ENCODE results near the gene ZFHX3.

The ZFHX3 gene

DNA sequence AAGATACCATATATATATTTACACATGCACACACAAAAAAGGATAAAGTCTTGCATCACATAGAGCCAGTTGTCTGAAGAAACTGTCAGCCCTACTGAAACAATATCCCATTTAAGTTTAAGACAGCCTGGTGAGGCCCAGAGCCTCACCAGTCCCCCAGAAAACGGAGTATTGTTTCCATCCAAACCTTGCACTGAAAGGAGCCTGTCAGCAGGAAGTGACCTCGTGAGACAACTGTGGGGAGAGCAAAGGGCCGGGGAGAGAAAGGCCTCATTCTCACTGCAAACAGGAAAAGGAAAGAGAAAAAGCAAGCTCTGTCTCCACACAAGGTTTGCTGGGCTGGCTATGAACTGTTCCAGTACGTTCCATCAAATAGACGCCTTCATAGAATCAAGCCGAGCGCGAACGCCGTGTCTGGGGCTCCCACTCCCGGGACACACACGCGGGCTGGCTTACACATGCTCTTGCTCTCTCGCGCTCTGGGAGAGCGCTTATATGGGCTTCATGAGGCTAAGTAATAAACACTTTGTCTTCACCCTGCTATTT, 44.4 kb upstream of the ZFHX3 start:
- DNase-seq (ENCODE audit: extremely low read depth, low read depth) = no peak
- TF ChIP-seq, protein P1, sequence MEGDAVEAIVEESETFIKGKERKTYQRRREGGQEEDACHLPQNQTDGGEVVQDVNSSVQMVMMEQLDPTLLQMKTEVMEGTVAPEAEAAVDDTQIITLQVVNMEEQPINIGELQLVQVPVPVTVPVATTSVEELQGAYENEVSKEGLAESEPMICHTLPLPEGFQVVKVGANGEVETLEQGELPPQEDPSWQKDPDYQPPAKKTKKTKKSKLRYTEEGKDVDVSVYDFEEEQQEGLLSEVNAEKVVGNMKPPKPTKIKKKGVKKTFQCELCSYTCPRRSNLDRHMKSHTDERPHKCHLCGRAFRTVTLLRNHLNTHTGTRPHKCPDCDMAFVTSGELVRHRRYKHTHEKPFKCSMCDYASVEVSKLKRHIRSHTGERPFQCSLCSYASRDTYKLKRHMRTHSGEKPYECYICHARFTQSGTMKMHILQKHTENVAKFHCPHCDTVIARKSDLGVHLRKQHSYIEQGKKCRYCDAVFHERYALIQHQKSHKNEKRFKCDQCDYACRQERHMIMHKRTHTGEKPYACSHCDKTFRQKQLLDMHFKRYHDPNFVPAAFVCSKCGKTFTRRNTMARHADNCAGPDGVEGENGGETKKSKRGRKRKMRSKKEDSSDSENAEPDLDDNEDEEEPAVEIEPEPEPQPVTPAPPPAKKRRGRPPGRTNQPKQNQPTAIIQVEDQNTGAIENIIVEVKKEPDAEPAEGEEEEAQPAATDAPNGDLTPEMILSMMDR (IDR thresholded peaks at IDR 0.05; ENCODE audit: low read depth, low read length) = no peak

DNA sequence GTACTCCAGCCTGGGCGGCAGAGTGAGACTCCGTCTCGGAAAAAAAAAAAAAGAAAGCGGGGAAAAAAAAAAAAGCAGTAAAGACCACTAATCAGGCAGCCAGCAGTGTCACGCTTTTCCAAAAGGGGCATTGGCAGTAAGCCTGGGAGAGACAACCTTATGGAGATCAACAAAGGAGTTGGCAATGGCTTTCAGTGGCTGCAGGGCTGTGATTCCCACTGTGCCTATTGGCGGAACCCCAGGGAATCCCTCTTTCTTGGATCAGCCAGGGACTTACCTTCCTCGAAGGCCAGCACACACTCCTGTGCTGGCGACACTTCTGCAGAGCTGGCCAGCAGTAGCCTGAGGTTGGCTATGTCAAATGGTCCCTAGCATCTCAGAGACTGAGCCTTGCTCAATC, 43.2 kb upstream of the ZFHX3 start:
- TF ChIP-seq, protein P1 (IDR thresholded peaks at IDR 0.05; ENCODE audit: low read depth, low read length) = no peak
- DNase-seq (ENCODE audit: extremely low read depth, low read depth) = no peak

DNA sequence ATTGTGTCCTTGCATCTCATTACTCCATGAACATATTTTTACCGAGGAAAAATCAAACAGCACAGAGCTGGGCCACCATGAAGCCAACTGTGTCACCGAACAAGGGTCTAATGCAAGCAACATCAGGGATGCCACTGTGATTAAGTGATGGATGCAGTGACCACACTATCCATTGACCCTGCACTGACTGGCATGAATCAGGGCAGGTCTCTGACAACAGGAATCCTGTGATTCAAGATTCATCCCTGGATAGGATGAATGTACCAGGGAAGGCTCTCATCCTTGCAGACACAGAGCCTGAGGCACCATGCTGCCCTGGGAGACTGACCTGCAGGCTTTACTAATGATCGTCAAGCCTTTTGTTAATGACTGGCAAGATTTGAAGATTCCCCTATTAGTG, 41.5 kb upstream of the ZFHX3 start:
- DNase-seq (ENCODE audit: extremely low read depth, low read depth) = no peak
- TF ChIP-seq, protein P1 (IDR thresholded peaks at IDR 0.05; ENCODE audit: low read depth, low read length) = no peak

DNA sequence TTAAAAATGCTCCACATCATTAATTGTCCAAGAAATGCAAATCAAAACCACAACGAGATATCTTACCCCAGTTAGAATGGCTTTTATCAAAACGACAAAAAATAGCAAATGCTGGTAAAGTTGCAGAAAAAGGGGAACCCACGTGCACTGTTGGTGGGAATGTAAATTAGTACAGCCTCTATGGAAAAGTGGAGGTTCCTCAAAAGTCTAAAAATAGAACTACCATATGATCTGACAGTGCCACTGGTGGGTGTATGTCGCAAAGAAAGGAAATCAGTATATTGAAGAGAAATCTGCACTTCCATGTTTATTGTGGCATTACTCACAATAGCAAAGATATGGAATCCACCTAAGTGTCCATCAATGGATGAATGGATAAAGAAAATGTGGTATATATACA, 38.2 kb upstream of the ZFHX3 start:
- TF ChIP-seq, protein P1 (IDR thresholded peaks at IDR 0.05; ENCODE audit: low read depth, low read length) = no peak
- DNase-seq (ENCODE audit: extremely low read depth, low read depth) = no peak

DNA sequence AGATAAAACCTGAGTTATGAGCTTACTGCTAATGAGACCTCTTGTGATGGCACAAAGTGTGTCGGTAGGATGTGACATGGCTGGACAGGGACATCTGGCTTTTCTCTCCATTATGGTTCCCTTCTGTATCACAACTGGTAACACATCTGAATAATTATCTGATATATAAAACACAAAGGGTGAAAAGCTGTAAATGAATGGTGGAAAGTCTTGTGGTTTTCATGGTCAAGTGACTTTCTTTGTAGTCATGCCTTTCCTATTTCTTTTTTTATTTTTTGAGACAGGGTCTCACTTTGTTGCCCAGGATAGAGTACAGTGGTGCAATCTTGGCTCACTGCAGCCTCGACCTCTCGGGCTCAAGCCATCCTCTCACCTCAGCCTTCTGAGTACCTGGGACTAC, 35.3 kb upstream of the ZFHX3 start:
- DNase-seq (ENCODE audit: extremely low read depth, low read depth) = no peak

DNA sequence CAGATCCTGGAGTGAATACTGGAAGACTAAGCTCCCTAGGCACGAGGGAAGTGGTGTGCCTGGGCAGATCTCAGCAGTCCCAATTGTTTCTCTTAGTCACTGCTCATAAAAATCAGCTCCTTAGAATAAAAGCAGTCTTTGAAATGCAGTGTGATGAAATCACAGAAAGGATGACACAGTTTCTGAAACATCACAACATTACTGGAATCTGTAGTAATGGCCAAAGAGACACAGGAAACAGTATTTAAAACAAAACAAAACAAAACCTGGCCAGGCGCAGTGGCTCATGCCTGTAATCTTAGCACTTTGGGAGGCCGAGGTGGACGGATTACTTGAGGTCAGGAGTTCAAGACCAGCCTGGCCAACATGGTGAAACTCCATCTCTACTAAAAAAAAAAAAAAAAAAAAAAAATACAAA, 34.7 kb upstream of the ZFHX3 start:
- DNase-seq (ENCODE audit: extremely low read depth, low read depth) = peak; percentile 86

More for the DNA sequence above, 35.3 kb upstream of the ZFHX3 start:
- TF ChIP-seq, protein P1 (IDR thresholded peaks at IDR 0.05; ENCODE audit: low read depth, low read length) = no peak

DNA sequence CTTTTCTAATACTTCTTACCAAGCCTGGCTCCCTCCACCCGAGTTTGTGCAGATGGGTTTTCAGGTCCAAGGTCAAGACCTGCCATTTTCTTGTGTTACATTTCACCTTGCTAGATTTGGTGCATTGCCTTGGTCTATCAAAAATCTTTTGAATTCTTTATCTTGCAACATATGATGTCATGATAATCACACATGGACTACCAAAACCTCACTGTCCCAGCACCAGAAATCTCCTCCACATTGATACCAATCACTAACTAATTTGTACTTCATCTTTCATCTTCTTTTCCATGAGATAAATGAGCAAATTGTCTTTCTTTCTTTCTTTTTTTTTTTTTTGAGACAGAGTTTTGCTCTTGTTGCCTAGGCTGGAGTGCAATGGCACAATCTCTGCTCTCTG, 33.0 kb upstream of the ZFHX3 start:
- DNase-seq (ENCODE audit: extremely low read depth, low read depth) = no peak
- TF ChIP-seq, protein P1 (IDR thresholded peaks at IDR 0.05; ENCODE audit: low read depth, low read length) = no peak

DNA sequence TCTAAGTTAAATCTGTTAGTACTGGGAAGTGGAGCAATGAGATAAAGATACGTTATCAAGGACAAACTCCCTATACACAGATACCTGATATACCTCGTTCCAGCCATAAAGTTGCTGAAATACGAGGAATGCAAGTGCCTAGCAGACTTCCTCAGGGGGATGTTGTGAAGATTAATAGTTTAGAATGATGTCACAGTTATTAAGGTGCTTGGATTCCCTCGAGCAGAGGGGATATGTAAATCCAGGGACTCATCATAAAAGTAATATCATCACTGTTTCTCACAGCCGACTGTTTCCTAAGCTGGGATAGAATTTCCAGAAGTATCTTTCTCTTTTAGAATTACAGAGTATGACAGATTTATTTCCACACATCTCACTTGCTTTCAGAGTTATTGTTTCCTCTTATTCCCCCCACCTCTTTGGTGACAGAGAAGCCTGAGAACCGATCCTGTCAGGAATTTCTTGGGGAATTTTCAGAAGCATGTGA, 28.4 kb upstream of the ZFHX3 start:
- DNase-seq (ENCODE audit: extremely low read depth, low read depth) = no peak
- TF ChIP-seq, protein P1 (IDR thresholded peaks at IDR 0.05; ENCODE audit: low read depth, low read length) = no peak

All from AG09319 (cell line).